Superior temporal gyrus (tissue), 1 donor: ENCODE measurements around the gene HIVEP1.

Source experiments
- DNase-seq: peaks from one replicate; pipeline ENCODE4 v3.0.0-alpha.2; 2016; ENCODE audit errors: extremely low spot score

Gene HIVEP1

DNA sequence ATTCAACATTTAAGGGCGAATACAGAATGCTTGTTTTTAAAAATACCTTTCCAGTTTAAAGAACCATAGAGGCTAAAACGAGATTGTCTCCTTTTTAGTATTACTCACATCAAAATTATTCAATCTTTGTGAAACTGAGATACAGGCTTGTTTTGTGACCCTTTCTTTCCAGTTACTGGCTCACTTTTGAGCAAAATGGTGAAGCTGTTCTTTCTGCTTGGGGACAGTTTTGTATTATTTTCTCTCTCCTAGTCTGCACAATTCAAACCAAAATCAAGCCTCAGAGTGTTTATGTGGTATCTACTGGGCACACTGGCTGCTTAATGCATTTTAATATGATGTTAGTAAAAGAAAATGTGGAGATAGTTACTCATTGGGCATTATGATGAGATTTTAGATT lies 36.5 kb downstream of the HIVEP1 start:
- DNase-seq, result no peak

GRCh38 chr6:12049165-12049564 lies 37.1 kb downstream of the HIVEP1 start:
- no peak for DNase-seq

- DNase-seq, result no peak
These were observed 39.8 kb downstream of the HIVEP1 start for GRCh38 chr6:12051861-12052368.

DNA sequence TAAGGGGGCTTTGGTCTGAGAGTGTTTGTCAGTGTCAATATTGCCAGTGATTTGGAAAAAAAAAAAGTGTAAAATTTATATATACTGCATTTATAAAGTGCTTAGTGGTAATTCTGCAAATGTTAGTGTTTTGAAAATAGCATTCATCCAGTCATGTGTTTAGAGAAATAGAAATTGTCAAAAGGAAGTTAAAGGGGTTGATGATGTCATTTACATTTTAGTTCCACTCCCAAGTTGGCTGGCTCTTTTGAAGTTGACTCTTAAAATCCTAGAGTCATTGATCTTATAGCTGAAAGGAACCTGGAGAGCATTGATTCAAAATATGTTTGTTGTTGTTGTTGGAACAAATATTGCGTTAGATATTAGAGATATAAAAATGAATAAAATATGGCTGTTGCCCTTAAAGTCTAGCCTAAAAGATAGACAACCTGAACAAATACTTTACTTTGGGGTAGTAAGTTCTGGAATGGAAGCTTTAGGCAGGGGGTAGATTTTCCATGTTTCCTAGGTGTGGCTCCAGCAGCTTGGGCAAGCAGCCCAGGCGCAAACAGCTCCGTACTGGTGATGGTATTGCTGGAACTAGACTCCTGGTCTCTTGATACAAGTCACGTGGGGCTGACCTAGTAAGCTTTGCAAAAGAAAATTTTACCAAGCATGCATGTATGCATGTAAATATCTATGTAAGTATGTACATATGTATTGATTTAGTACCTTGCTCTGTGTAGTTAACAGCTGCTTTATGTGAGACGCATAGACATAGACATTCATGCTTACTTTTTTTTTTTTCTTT lies 46.3 kb downstream of the HIVEP1 start:
- no peak for DNase-seq

DNA sequence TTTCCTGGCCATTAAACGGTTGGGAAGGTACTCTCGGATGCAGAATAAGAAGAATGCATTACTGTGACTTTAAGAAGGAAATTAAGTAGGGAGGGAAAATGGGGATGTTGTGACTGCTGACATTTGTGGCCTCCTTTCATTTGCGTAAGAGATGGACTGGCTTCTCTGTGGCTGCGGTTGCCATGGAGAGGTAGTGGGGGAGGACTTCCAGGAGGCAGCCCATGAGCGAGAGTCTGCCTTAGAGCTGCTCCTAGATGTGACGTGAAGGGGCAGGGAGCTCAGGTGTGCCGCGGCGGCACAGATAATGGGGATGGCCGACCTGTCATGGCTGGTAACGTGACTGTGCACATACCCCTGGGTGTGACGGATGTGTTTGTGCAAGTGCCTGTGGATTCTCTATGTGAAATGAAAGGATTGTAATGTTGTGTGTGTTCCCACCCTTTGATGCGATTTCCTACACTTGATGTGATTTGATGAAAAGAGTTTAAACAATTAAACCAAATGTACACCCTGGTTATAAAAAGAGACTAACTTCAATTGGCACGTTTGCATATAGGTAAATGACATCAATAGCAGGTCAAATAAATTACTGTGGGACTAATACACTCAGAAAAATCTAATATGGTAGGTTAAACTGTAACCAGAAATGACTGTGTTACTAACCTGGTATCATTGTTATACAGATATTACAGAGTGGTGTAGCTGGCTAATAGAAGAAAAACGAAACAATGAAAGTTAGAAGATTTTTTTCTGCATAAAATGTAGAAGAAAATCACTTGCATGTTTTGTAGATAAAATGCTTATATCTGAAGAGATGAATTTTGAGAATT lies 48.9 kb downstream of the HIVEP1 start:
- peak; percentile 72 for DNase-seq

DNA sequence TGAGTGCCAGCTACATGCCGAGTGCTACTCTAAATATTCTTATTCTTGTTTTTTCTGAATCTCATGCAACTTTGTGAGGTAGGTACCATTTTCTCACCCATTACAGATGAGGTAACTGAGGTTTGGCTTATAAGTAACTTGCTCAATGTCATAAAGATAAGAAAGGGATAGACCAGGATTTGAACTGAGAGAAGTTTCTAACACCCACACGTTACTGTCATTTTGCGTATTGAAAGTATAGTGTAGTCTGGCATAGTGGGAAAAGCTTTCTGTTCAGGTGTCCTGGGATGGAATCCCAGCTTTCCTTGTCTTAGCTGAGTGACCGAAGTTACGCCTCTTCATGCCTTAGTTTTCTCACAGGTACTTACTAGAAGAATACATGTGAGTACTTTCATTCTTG lies 50.5 kb downstream of the HIVEP1 start:
- DNase-seq, result no peak

DNA sequence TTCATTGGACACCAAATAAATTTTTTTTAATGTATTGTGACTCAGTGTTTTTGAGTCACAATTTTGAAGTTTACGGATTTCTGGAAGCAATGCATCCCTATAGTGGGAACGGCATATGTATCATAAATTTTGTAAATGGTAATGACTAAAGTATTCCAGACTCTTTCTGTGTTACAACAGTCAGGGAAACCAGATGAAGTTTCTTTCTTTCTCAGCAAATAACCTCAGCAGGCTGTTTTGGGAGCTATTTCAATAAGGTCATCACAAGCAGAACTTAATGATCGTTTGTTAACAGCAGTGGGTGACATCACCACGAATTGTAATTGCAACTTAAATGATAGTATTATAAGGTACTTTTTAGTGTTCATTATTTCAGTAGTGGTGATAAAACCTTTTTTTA lies 52.0 kb downstream of the HIVEP1 start:
- no peak for DNase-seq

DNA sequence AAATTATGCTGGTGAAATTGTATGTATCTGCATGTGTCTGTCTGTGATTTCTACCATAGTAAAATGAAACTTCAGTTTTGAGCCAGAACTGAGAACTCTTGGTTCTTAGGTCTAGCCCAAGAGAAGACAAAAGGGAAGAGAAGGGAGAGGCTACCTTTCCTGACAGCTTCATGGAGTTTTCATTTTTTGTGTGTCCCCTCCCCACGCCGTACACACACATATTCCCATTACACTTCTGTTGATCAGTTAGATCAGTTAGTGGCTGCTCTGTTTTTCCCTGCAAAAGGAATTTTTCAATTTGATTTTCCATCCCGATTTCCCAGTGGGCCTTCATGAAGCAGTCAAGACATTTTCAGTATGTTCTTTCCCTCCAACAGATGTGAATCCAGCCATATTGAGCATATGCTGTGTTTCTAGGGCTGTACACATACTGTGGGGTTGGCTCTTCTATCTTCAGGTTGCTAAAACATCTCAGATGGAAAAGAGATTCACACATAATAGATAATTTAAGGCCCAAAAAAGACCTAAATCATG lies 52.5 kb downstream of the HIVEP1 start:
- DNase-seq, result no peak

DNA sequence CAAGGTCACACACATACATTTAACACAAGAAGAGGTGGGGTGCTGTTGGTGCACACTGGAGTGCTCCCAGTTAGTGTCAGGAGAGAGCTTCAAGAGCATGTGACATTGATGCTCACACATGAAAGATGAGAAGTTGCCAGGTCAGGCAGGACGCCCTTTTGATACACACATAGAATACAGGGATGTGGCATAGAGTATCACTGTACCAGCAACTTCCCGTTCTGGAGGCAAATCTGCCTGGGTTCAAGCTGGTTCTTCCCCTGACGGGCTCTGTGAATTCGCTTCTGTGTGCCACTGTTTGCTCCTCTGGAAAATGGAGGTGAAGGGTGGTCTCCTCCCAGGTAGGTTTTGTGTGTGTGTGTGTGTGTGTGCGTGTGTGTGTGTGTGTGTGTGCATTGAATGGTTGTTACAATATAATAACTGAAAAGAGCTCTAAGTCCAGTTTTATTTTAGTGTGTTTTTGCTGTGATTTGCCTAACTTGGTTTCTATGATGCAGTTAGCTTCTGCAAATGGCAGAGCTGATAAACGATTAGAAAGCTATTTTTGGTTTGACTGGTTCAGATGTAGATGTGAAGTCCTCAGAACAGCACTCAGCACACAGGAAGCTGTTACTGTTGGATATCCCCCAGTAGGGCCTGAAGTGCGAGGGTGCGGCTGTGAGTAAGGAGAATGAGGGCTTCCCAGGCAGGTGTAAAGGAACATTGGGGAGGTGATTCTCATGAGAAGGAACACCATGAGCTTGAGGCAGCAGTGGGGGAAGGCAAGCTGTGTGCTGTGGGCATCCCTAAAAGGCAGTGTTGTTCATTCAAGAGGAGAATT lies 53.4 kb downstream of the HIVEP1 start:
- no peak for DNase-seq

- no peak for DNase-seq
These were observed 54.2 kb downstream of the HIVEP1 start for GRCh38 chr6:12066297-12066696.

DNA sequence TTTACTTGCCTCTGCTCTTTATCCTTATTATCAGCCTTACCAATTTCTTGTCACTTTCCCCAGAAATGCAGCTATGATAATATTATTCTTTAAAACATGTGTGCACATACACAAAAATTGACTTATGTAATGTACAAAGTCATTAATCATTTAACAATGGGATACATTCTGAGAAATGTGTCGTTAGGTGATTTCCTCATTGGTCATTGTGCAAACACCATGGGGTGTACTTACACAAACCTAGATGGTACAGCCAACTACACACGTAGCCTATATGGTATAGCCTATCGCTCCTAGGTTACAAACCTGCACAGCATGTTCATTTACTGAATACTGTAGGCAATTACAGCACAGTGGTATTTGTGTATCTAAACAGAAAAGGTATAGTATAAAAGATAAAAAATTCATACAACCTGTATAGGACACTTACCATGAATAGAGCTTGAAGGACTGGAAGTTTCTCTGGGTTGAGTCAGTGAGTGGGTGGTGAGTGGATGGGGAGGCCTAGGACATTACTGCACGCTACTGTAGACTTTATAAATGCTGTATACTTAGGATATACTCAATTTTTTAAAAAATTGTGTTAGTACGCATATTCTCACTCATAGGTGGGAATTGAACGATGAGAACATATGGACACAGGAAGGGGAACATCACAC lies 56.9 kb downstream of the HIVEP1 start:
- no peak for DNase-seq

GRCh38 chr6:12069891-12070529 lies 57.9 kb downstream of the HIVEP1 start:
- DNase-seq, result no peak

GRCh38 chr6:12071064-12071615 lies 59.0 kb downstream of the HIVEP1 start:
- DNase-seq, result no peak

- DNase-seq, result no peak
These were observed 63.0 kb downstream of the HIVEP1 start for GRCh38 chr6:12075067-12075563.

DNA sequence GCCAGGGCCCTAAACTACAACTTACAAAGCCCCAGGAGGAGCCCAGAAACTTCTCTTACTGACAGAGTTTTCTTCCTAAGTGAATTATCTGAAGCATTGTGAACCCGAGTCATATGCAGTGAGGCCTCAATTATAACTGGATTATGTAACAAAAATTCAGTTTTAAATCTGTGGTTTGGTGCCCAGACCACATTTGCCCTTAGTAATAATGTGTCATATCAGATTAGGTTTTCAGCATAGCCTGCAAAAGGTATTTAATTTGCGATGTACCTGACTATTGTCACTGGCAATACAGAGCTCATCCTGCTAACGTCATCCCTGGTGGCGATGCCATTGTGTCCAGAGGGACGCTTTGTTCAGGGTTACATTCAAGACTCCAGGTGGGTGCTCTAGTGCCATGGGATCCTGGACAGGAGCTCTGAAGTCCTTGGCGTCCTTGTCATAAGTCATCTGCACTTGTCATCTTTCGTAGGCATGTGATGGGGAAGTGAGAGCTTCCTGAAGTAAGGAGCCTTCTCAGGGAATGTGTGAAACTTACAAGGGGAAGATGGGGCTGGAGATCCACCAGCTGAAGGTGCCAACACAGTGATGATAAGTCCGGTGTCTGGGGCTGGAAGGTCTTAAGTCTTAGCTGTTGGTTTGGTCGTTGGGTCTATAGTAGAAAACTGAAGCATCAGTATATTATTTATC lies 65.1 kb downstream of the HIVEP1 start:
- no peak for DNase-seq

DNA sequence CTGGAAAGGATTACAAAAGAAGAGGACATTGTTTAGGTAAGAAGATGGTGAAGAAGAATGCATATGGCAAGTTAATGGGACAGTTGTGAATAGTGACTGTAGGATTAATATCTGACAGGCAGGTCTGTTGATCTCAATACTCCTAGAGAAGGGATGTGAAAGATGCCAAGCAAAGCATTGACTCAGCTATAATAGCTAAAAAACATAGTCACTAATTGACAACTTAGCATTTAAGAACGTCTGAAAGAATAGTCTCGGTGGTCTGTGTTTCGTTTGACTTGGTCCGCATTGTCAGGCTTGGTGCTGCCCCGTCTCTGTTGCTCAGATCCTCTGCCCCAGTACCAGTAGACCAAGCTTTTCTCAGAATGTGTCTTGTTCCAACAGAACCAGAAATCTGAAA lies 65.9 kb downstream of the HIVEP1 start:
- no peak for DNase-seq

DNA sequence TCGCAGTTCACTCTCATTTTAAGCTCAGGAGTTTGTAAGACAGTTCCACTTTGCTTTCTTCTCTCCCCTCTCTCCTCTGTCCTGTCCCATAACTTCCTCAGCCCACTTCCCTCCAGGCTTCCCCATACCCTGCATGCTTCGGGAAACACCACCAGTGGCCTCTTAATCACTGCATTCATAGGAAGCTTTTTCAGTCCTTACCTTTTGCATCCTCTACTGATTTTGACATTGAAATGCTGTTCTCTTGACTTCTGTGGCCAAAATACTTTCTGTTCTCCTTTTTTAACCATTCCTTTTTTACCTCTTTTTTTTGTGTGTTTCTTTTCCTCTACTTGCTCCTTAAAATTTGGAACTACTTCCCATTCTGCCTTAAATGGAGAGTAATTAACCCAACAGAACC lies 69.7 kb downstream of the HIVEP1 start:
- DNase-seq, result no peak

DNA sequence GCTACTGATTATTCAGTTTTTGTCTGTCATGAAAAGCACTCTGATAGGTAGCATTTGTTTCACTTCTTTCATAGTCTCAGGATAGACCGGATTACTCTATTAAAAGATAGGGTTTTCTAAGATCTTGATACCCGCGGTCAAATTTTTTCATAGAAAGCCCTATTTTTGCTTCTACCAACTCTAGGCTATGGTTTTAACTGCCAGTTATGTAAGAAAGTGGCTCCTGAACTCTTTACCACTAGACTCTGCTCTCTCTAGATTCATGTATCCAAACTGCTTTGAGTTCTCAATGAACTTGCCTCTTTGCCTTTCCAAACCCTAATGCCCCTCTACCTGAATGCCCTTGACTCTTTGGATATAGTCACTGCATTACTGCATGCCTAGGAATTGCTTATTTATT lies 70.3 kb downstream of the HIVEP1 start:
- no peak for DNase-seq

DNA sequence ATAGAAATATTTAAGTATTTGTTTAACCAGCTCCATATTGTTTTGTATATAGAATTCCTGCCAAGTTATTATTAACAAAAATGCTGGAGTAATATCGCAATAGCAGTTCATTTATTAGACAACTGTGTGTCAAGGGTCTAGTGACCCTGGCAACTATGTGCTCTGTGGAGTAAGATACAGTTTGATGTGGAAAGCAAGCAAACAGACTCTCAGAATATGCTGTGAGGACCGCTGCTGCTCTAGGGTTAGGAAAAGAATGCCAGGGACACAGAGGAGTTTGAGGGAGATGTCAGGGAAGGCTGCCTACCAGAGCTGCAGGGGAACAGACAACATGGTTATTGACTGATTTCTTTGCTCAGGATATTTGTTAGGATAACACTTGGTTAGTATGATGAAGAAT lies 71.2 kb downstream of the HIVEP1 start:
- no peak for DNase-seq

GRCh38 chr6:12083763-12084162 lies 71.7 kb downstream of the HIVEP1 start:
- DNase-seq, result no peak
